ENCODE results near the gene KRTAP25-1. TPM values are rescaled to one million over a fixed set of nuclear protein-coding genes. Genes with fewer than 3 reads are reported as not detected.

The KRTAP25-1 gene
- total RNA-seq, 4 donors from 2014 or later = not detected

- TF ChIP-seq POLR2A (IDR thresholded peaks at IDR 0.05) (no peak), EP300 (IDR thresholded peaks at IDR 0.05) (no peak), CTCF (IDR thresholded peaks at IDR 0.05) (no peak)
- ATAC-seq = no peak
- Histone ChIP-seq H3K36me3 (no peaks in the 10 kb centered on the region), H3K4me1 (no peaks in the 10 kb centered on the region), H3K4me3 (no peak overlapping the region), H3K27ac (no peak overlapping the region), H3K27me3 (no peaks in the 10 kb centered on the region), H3K9me3 (no peaks in the 10 kb centered on the region)
These were observed 45.6 kb downstream of the KRTAP25-1 start for GRCh38 chr21:30243691-30244090.

GRCh38 chr21:30240661-30241060 lies 48.7 kb downstream of the KRTAP25-1 start:
- Histone ChIP-seq H3K27me3 (no peaks in the 10 kb centered on the region), H3K4me3 (no peak overlapping the region), H3K36me3 (no peaks in the 10 kb centered on the region), H3K27ac (no peak overlapping the region), H3K4me1 (no peaks in the 10 kb centered on the region), H3K9me3 (no peaks in the 10 kb centered on the region)
- TF ChIP-seq POLR2AphosphoS5 (IDR thresholded peaks at IDR 0.05) (no peak), POLR2A (IDR thresholded peaks at IDR 0.05) (no peak), CTCF (IDR thresholded peaks at IDR 0.05) (no peak), EP300 (IDR thresholded peaks at IDR 0.05) (no peak)
- 74 to 80% methylated on average over 1 to 3 of the region's 3 CpGs for WGBS, 2 donors (ENCODE audit: low coverage in 1 of 2)
- ATAC-seq = no peak

Other genes with a start within 250 kb of the KRTAP25-1 start
- not detected for gene CLDN17, start 122.7 kb downstream of the KRTAP25-1 start, total RNA-seq
- gene CLDN8, start 73.4 kb downstream of the KRTAP25-1 start, total RNA-seq = 1 to 10 TPM in 1 of 4 donors, not detected in 3; 2.1 TPM
- gene KRTAP24-1, start 6.6 kb downstream of the KRTAP25-1 start, total RNA-seq = not detected
- gene KRTAP26-1, start 30.8 kb upstream of the KRTAP25-1 start, total RNA-seq = not detected
- not detected for gene KRTAP27-1, start 48.2 kb upstream of the KRTAP25-1 start, total RNA-seq
- gene KRTAP23-1, start 59.1 kb upstream of the KRTAP25-1 start, total RNA-seq = not detected
- not detected for gene KRTAP13-2, start 82.8 kb upstream of the KRTAP25-1 start, total RNA-seq
- not detected for gene KRTAP13-1, start 106.5 kb upstream of the KRTAP25-1 start, total RNA-seq
- gene KRTAP13-3, start 136.4 kb upstream of the KRTAP25-1 start, total RNA-seq = not detected
- not detected for gene KRTAP13-4, start 140.7 kb upstream of the KRTAP25-1 start, total RNA-seq
- not detected for gene KRTAP15-1, start 150.8 kb upstream of the KRTAP25-1 start, total RNA-seq
- gene KRTAP19-1, start 190.9 kb upstream of the KRTAP25-1 start, total RNA-seq = not detected
- gene KRTAP19-2, start 197.9 kb upstream of the KRTAP25-1 start, total RNA-seq = not detected
- gene KRTAP19-3, start 202.5 kb upstream of the KRTAP25-1 start, total RNA-seq = 1 to 10 TPM in 1 of 4 donors, not detected in 3; 1.7 TPM
- gene KRTAP19-4, start 207.7 kb upstream of the KRTAP25-1 start, total RNA-seq = not detected
- not detected for gene KRTAP19-5, start 212.6 kb upstream of the KRTAP25-1 start, total RNA-seq

Data from gastroesophageal sphincter (tissue), 4 donors.